ENCODE measurements around the gene SYCP3. TPM values are rescaled to one million over a fixed set of nuclear protein-coding genes. Genes with fewer than 3 reads are reported as not detected.
A peak's percentile ranks its signal among the peaks of the same experiment; 100 is the strongest.

Gene SYCP3
- total and polyA plus RNA-seq, 2 of the 13 experiments (the other 11 are each of a cell fraction or from before 2014, with no cell fraction given): not detected

DNA sequence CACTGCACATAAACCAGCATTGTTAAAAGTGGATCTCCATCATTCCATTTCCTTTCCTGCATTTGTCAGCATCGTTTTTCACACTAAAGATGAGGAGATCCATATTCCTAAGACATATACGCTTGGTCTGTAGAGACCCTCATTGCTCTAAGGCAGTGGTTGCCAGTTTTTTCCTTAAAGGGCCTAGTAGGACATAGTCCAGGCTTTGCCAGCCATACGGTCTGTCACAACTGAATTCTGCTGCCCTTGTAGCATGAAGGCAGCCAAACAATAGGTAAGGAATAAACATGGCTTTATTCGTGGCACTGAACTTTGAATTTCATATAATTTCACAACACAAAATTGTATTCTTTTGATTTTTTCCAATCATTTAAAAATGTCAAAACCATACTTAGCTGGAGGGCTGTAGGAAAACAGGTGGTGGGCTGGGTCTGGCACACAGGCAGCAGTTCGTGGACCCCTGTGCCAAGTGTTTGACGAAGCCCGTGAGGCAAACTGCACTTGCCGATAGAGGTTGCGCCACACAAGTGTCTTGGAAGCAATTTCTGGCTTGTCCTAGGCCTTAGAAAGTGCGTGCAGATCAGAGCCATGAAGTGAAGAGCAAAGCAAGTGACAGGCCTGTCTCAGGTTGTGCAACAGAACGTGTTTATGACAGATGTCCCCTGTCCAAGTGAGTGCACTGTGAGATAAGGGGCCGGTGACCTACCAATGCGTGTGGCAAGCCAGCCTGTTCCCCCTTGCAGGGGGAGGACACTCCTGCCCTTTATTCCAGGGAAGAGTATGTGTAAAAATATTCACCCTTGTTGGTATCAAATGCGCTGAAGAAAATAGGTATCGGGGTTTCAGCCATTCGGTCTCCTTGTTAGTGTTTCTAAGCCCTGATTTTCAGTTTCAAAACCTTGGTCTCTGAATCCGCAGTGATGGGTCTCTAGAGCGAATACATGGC, 42.7 kb downstream of the SYCP3 start (continued):
- TF ChIP-seq, protein P1, sequence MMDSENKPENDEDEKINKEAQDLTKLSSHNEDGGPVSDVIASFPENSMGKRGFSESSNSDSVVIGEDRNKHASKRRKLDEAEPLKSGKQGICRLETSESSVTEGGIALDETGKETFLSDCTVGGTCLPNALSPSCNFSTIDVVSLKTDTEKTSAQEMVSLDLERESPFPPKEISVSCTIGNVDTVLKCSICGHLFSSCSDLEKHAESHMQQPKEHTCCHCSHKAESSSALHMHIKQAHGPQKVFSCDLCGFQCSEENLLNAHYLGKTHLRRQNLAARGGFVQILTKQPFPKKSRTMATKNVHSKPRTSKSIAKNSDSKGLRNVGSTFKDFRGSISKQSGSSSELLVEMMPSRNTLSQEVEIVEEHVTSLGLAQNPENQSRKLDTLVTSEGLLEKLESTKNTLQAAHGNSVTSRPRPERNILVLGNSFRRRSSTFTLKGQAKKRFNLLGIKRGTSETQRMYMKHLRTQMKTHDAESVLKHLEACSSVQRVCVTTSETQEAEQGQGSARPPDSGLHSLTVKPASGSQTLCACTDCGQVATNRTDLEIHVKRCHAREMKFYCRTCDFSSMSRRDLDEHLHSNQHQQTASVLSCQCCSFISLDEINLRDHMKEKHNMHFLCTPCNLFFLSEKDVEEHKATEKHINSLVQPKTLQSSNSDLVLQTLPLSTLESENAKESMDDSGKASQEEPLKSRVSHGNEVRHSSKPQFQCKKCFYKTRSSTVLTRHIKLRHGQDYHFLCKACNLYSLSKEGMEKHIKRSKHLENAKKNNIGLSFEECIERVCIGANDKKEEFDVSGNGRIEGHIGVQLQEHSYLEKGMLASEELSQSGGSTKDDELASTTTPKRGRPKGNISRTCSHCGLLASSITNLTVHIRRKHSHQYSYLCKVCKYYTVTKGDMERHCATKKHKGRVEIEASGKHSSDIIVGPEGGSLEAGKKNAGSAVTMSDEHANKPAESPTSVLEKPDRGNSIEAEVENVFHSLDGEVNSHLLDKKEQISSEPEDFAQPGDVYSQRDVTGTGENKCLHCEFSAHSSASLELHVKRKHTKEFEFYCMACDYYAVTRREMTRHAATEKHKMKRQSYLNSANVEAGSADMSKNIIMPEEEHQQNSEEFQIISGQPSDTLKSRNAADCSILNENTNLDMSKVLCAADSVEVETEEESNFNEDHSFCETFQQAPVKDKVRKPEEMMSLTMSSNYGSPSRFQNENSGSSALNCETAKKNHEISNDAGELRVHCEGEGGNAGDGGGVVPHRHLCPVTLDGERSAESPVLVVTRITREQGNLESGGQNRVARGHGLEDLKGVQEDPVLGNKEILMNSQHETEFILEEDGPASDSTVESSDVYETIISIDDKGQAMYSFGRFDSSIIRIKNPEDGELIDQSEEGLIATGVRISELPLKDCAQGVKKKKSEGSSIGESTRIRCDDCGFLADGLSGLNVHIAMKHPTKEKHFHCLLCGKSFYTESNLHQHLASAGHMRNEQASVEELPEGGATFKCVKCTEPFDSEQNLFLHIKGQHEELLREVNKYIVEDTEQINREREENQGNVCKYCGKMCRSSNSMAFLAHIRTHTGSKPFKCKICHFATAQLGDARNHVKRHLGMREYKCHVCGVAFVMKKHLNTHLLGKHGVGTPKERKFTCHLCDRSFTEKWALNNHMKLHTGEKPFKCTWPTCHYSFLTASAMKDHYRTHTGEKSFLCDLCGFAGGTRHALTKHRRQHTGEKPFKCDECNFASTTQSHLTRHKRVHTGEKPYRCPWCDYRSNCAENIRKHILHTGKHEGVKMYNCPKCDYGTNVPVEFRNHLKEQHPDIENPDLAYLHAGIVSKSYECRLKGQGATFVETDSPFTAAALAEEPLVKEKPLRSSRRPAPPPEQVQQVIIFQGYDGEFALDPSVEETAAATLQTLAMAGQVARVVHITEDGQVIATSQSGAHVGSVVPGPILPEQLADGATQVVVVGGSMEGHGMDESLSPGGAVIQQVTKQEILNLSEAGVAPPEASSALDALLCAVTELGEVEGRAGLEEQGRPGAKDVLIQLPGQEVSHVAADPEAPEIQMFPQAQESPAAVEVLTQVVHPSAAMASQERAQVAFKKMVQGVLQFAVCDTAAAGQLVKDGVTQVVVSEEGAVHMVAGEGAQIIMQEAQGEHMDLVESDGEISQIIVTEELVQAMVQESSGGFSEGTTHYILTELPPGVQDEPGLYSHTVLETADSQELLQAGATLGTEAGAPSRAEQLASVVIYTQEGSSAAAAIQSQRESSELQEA (CRISPR knock-in tag; IDR thresholded peaks at IDR 0.05; ENCODE audit: not compliant biosample characterization): no peak
- TF ChIP-seq SIX1 (CRISPR knock-in tag; IDR thresholded peaks at IDR 0.05; ENCODE audit: borderline replicate concordance): no peak
- TF ChIP-seq ZNF556 (CRISPR knock-in tag; IDR thresholded peaks at IDR 0.05; ENCODE audit: borderline replicate concordance): 0 out of 2 replicates have a peak, but pooled peaks have one; percentile 28
- TF ChIP-seq, protein P2, sequence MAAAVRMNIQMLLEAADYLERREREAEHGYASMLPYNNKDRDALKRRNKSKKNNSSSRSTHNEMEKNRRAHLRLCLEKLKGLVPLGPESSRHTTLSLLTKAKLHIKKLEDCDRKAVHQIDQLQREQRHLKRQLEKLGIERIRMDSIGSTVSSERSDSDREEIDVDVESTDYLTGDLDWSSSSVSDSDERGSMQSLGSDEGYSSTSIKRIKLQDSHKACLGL (CRISPR knock-in tag; IDR thresholded peaks at IDR 0.05): no peak
- peak; percentile 57; the same call in 1 of the 2 replicates for TF ChIP-seq KMT2A (CRISPR knock-in tag; IDR thresholded peaks at IDR 0.05)
- TF ChIP-seq, protein P3, sequence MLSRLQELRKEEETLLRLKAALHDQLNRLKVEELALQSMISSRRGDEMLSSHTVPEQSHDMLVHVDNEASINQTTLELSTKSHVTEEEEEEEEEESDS (CRISPR knock-in tag; IDR thresholded peaks at IDR 0.05; ENCODE audit: borderline replicate concordance): no peak
- TF ChIP-seq, protein P4, sequence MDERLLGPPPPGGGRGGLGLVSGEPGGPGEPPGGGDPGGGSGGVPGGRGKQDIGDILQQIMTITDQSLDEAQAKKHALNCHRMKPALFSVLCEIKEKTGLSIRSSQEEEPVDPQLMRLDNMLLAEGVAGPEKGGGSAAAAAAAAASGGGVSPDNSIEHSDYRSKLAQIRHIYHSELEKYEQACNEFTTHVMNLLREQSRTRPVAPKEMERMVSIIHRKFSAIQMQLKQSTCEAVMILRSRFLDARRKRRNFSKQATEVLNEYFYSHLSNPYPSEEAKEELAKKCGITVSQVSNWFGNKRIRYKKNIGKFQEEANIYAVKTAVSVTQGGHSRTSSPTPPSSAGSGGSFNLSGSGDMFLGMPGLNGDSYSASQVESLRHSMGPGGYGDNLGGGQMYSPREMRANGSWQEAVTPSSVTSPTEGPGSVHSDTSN (CRISPR knock-in tag; IDR thresholded peaks at IDR 0.05): peak; percentile 66
- TF ChIP-seq, protein P5, sequence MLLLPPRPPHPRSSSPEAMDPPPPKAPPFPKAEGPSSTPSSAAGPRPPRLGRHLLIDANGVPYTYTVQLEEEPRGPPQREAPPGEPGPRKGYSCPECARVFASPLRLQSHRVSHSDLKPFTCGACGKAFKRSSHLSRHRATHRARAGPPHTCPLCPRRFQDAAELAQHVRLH (CRISPR knock-in tag; IDR thresholded peaks at IDR 0.05; ENCODE audit: borderline replicate concordance, low read depth): peak; percentile 56; the same call in 1 of the 2 replicates
- TF ChIP-seq, protein P6, sequence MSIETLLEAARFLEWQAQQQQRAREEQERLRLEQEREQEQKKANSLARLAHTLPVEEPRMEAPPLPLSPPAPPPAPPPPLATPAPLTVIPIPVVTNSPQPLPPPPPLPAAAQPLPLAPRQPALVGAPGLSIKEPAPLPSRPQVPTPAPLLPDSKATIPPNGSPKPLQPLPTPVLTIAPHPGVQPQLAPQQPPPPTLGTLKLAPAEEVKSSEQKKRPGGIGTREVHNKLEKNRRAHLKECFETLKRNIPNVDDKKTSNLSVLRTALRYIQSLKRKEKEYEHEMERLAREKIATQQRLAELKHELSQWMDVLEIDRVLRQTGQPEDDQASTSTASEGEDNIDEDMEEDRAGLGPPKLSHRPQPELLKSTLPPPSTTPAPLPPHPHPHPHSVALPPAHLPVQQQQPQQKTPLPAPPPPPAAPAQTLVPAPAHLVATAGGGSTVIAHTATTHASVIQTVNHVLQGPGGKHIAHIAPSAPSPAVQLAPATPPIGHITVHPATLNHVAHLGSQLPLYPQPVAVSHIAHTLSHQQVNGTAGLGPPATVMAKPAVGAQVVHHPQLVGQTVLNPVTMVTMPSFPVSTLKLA (IDR thresholded peaks at IDR 0.05): peak; percentile 36
- no peak for TF ChIP-seq ZSCAN21 (CRISPR knock-in tag; IDR thresholded peaks at IDR 0.05; ENCODE audit: borderline replicate concordance)
- TF ChIP-seq, protein P7, sequence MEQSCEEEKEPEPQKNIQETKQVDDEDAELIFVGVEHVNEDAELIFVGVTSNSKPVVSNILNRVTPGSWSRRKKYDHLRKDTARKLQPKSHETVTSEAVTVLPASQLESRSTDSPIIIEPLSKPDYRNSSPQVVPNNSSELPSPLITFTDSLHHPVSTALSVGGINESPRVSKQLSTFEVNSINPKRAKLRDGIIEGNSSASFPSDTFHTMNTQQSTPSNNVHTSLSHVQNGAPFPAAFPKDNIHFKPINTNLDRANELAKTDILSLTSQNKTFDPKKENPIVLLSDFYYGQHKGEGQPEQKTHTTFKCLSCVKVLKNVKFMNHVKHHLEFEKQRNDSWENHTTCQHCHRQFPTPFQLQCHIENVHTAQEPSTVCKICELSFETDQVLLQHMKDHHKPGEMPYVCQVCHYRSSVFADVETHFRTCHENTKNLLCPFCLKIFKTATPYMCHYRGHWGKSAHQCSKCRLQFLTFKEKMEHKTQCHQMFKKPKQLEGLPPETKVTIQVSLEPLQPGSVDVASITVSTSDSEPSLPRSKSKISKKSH (CRISPR knock-in tag; IDR thresholded peaks at IDR 0.05; ENCODE audit: borderline replicate concordance): no peak
- TF ChIP-seq KAT7 (CRISPR knock-in tag; IDR thresholded peaks at IDR 0.05; ENCODE audit: borderline replicate concordance): peak; percentile 56; the same call in 1 of the 2 replicates
